H9 (cell line): ENCODE data around the gene YBEY. TPM values are rescaled to one million over a fixed set of nuclear protein-coding genes. Genes with fewer than 3 reads are reported as not detected.

ENCODE experiments used
- DNase-seq: peaks from one replicate; pipeline ENCODE4 v3.0.0-alpha.2; 2017
- H2AFZ ChIP-seq: one replicate; pipeline ENCODE4 v1.6.1; 2013; ENCODE audit warnings: mild to moderate bottlenecking, low read length, control low read depth, moderate library complexity
- H2AK5ac ChIP-seq: 2 replicates; pipeline ENCODE4 v1.6.1; 2013; ENCODE audit warnings: low read length, control low read depth, mixed read lengths; ENCODE audit not compliant: insufficient read length
- H2BK120ac ChIP-seq: one replicate; pipeline ENCODE4 v1.6.1; 2013; ENCODE audit warnings: low read depth, mild to moderate bottlenecking, low read length, control low read depth, inconsistent platforms; ENCODE audit not compliant: poor library complexity, severe bottlenecking
- H2BK12ac ChIP-seq: 2 replicates; pipeline ENCODE4 v1.6.1; 2013; ENCODE audit warnings: low read length, control low read depth, mixed read lengths, low read depth; ENCODE audit not compliant: insufficient read length
- H2BK15ac ChIP-seq: 2 replicates; pipeline ENCODE4 v1.6.1; 2013; ENCODE audit warnings: low read depth, low read length, control low read depth
- H2BK20ac ChIP-seq: one replicate; pipeline ENCODE4 v1.6.1; 2013; ENCODE audit warnings: low read depth, mild to moderate bottlenecking, low read length, control low read depth, inconsistent platforms; ENCODE audit not compliant: poor library complexity, severe bottlenecking
- H2BK5ac ChIP-seq: 2 replicates; pipeline ENCODE4 v1.6.1; 2013; ENCODE audit warnings: low read length, control low read depth, mixed read lengths; ENCODE audit not compliant: insufficient read length
- H3K14ac ChIP-seq: 2 replicates; pipeline ENCODE4 v1.6.1; 2013; ENCODE audit warnings: low read length, control low read depth; ENCODE audit not compliant: insufficient read depth
- H3K18ac ChIP-seq: 2 replicates; pipeline ENCODE4 v1.6.1; 2013; ENCODE audit warnings: low read depth, mild to moderate bottlenecking, mixed read lengths, low read length, control low read depth; ENCODE audit not compliant: insufficient read length
- H3K23ac ChIP-seq: 2 replicates; pipeline ENCODE4 v1.6.1; 2013; ENCODE audit warnings: low read length, control low read depth, mixed read lengths, low read depth; ENCODE audit not compliant: insufficient read length
- H3K23me2 ChIP-seq: 2 replicates; pipeline ENCODE4 v1.6.1; 2013; ENCODE audit warnings: low read depth, mild to moderate bottlenecking, mixed read lengths, low read length, control low read depth; ENCODE audit not compliant: insufficient read length, poor library complexity, severe bottlenecking
- H3K27ac ChIP-seq: 2 replicates; pipeline ENCODE4 v1.5.1; 2013; ENCODE audit warnings: low read length, control low read depth, mixed read lengths, low read depth; ENCODE audit not compliant: insufficient read length
- H3K27me3 ChIP-seq: 2 replicates; pipeline ENCODE4 v1.6.1; 2013; ENCODE audit warnings: low read length, control low read depth, inconsistent platforms; ENCODE audit not compliant: insufficient read depth
- H3K4ac ChIP-seq: 2 replicates; pipeline ENCODE4 v1.6.1; 2013; ENCODE audit warnings: low read depth, mild to moderate bottlenecking, control low read depth, inconsistent platforms, low read length, moderate library complexity
- H3K4me1 ChIP-seq: 2 replicates; pipeline ENCODE4 v1.6.1; 2013; ENCODE audit warnings: low read length, control low read depth, inconsistent platforms; ENCODE audit not compliant: insufficient read depth
- H3K4me2 ChIP-seq: 2 replicates; pipeline ENCODE4 v1.6.1; 2013; ENCODE audit warnings: low read length, control low read depth, mixed read lengths; ENCODE audit not compliant: insufficient read length, insufficient read depth
- H3K56ac ChIP-seq: 2 replicates; pipeline ENCODE4 v1.6.1; 2013; ENCODE audit warnings: low read depth, mild to moderate bottlenecking, mixed read lengths, low read length, control low read depth; ENCODE audit not compliant: insufficient read length
- H3K79me1 ChIP-seq: 2 replicates; pipeline ENCODE4 v1.6.1; 2013; ENCODE audit warnings: low read depth, mild to moderate bottlenecking, moderate library complexity, low read length, control low read depth, inconsistent platforms; ENCODE audit not compliant: insufficient read depth, poor library complexity, severe bottlenecking
- H3K79me2 ChIP-seq: 2 replicates; pipeline ENCODE4 v1.6.1; 2013; ENCODE audit warnings: low read length, control low read depth, inconsistent platforms; ENCODE audit not compliant: insufficient read depth
- H3K9ac ChIP-seq: 2 replicates; pipeline ENCODE4 v1.6.1; 2013; ENCODE audit warnings: low read length, control low read depth, mixed read lengths; ENCODE audit not compliant: insufficient read length; ENCODE audit errors: extremely low read depth
- H3K9me3 ChIP-seq: one replicate; pipeline ENCODE4 v1.6.1; 2013; ENCODE audit warnings: low read depth, low read length, inconsistent platforms; ENCODE audit not compliant: control insufficient read depth
- H3T11ph ChIP-seq: one replicate; pipeline ENCODE4 v1.6.1; 2013; ENCODE audit warnings: mild to moderate bottlenecking, low read length, control low read depth, inconsistent platforms
- H4K20me1 ChIP-seq: one replicate; pipeline ENCODE4 v1.6.1; 2013; ENCODE audit not compliant: control insufficient read depth, insufficient read length, insufficient read depth
- H4K5ac ChIP-seq: 2 replicates; pipeline ENCODE4 v1.6.1; 2013; ENCODE audit warnings: low read depth, mild to moderate bottlenecking, mixed read lengths, low read length, control low read depth; ENCODE audit not compliant: insufficient read length
- H4K8ac ChIP-seq: replicated peaks from 2 replicates; pipeline ENCODE4 v1.6.1; 2013; ENCODE audit warnings: low read length, control low read depth, mixed read lengths, low read depth; ENCODE audit not compliant: insufficient read length
- H4K91ac ChIP-seq: 2 replicates; pipeline ENCODE4 v1.6.1; 2013; ENCODE audit warnings: low read depth, mild to moderate bottlenecking, moderate library complexity, mixed read lengths, low read length, control low read depth; ENCODE audit not compliant: insufficient read length
- H3K27ac Mint-ChIP-seq, 3 experiments: 2 replicates in 2 of 3; 3 replicates in 1 of 3; pipeline ENCODE4 v1.8.0; 2020 to 2021; ENCODE audit warnings: mixed read lengths in 3 of 3, mild to moderate bottlenecking in 1 of 3, moderate library complexity in 1 of 3
- H3K27me3 Mint-ChIP-seq: 2 replicates; pipeline ENCODE4 v1.8.0; 2021; ENCODE audit warnings: low read depth, mild to moderate bottlenecking, moderate library complexity, mixed read lengths
- H3K36me3 Mint-ChIP-seq, 3 experiments: 2 replicates in 2 of 3; 3 replicates in 1 of 3; pipeline ENCODE4 v1.8.0; 2020 to 2021; ENCODE audit warnings: low read depth in 3 of 3, mixed read lengths in 3 of 3; ENCODE audit not compliant: insufficient read depth in 1 of 3
- H3K4me1 Mint-ChIP-seq, 2 experiments: 2 replicates each; pipeline ENCODE4 v1.8.0; 2020; ENCODE audit warnings: mixed read lengths in 2 of 2
- H3K4me3 Mint-ChIP-seq, 2 experiments: 2 replicates in 1 of 2; 3 replicates in 1 of 2; pipeline ENCODE4 v1.8.0; 2020 to 2021; ENCODE audit warnings: mild to moderate bottlenecking in 2 of 2, mixed read lengths in 2 of 2, moderate library complexity in 1 of 2
- H3K9me3 Mint-ChIP-seq, 2 experiments: 2 replicates in 1 of 2; 3 replicates in 1 of 2; pipeline ENCODE4 v1.8.0; 2020; ENCODE audit warnings: mild to moderate bottlenecking in 2 of 2, mixed read lengths in 2 of 2, moderate library complexity in 1 of 2
- CTCF ChIP-seq: fragments of 200-600 bp; sonication (generic); conservative IDR thresholded peaks from 3 replicates; pipeline ENCODE4 v1.8.0; 2021; ENCODE audit warnings: antibody characterized with exemption, mild to moderate bottlenecking
- WGBS: extraction: QIAGEN DNeasy Blood & Tissue Kit; methylation state at CpG from one replicate; pipeline ENCODE4 v1.1.7; 2013; ENCODE audit warnings: missing lambda C conversion rate, low lambda C conversion rate, mixed read lengths; ENCODE audit not compliant: insufficient read length; ENCODE audit errors: extremely low coverage; 5-methylcytosine and 5-hydroxymethylcytosine counted together
- total RNA-seq: library from RNA; stranded (reverse); gene quantifications from 2 replicates; pipeline ENCODE4 v1.2.1, GENCODE V29; 2021

YBEY gene
- total RNA-seq, 1 experiment from 2014 or later, result 26.2 TPM

GRCh38 chr21:46336603-46337002, 50.5 kb downstream of the YBEY start:
- H2AK5ac ChIP-seq, result no peak overlapping the region
- H3K9me3 Mint-ChIP-seq, result no peaks in the 10 kb centered on the region

More at GRCh38 chr21:46336603-46337002, 50.5 kb downstream of the YBEY start:
- H3T11ph ChIP-seq, result no peak overlapping the region
- H2AFZ ChIP-seq, result no peak overlapping the region
- no peaks in the 10 kb centered on the region for H3K79me2 ChIP-seq
- H4K20me1 ChIP-seq, result no peaks in the 10 kb centered on the region
- Mint-ChIP-seq H3K36me3 (peaks cover 50 to 82% (median 72%) of the 10 kb centered on the region in 3 experiments), H3K27me3 (no peaks in the 10 kb centered on the region; the same call in 1 of the 2 replicates), H3K27ac (peak overlapping the region in 1 of 3 experiments; percentile 44; a peak in 2 of 7 replicates), H3K4me1 (no peaks in the 10 kb centered on the region), H3K4me3 (no peak overlapping the region)
- H4K8ac ChIP-seq, result no peak overlapping the region
- H2BK12ac ChIP-seq, result no peak overlapping the region
- H2BK120ac ChIP-seq, result no peak overlapping the region
- H2BK20ac ChIP-seq, result no peak overlapping the region
- H2BK5ac ChIP-seq, result no peak overlapping the region
- no peak for DNase-seq
- no peak overlapping the region for H4K91ac ChIP-seq
- no peak overlapping the region for H3K4me2 ChIP-seq
- no peak overlapping the region for H3K27ac ChIP-seq
- no peak for TF ChIP-seq CTCF
- H3K4ac ChIP-seq, result no peak overlapping the region
- H3K14ac ChIP-seq, result no peak overlapping the region
- H3K23me2 ChIP-seq, result no peaks in the 10 kb centered on the region
- no peak overlapping the region for H3K18ac ChIP-seq
- no CpG with 5 or more reads among the region's 3 CpGs for WGBS
- no peak overlapping the region for H3K56ac ChIP-seq
- no peak overlapping the region for H4K5ac ChIP-seq
- H3K23ac ChIP-seq, result no peak overlapping the region
- H3K4me1 ChIP-seq, result no peaks in the 10 kb centered on the region
- H3K27me3 ChIP-seq, result no peaks in the 10 kb centered on the region
- no peak overlapping the region for H3K9ac ChIP-seq
- H3K79me1 ChIP-seq, result peaks cover 5% of the 10 kb centered on the region
- H3K9me3 ChIP-seq, result no peaks in the 10 kb centered on the region
- no peak overlapping the region for H2BK15ac ChIP-seq
